Right lobe of liver (tissue), 4 donors: ENCODE data around the gene GLYATL2.

Experiments
- CTCF ChIP-seq, 4 donors: fragments of 200-600 bp in 3 of 4; fragments of 450-650 bp in 1 of 4; IDR thresholded peaks; one replicate each; pipeline versions ENCODE4 v1.5.1 to v1.8.0; 2016 to 2022; ENCODE audit warnings: antibody characterized with exemption in 4 of 4, mild to moderate bottlenecking in 2 of 4
- POLR2A ChIP-seq: fragments of 450-650 bp; IDR thresholded peaks from one replicate; pipeline ENCODE4 v1.6.1; 2017; ENCODE audit warnings: antibody characterized with exemption, mild to moderate bottlenecking
- donor health status: DM: no; HTN: no; CAD: no.
- donor health status: DM: no; HTN: no; CAD: no.
- donor health status: DM: no; HTN: yes; CAD: no.

GRCh38 chr11:58844361-58845005, at the start of gene GLYATL2:
- TF ChIP-seq CTCF (IDR thresholded peaks at IDR 0.05), result no peak
- no peak for TF ChIP-seq POLR2A
